NCI-H345 treated with DMSO at 0.1 percent for 48 hours (cell line): ENCODE measurements around the gene PASD1.
"Not testable (repeated sequence)": the region's sequence is repeated elsewhere in the genome, so short reads cannot be mapped to it uniquely, and the experiment has no call there.

Source experiments
- DNase-seq: peaks from one replicate; lab custom pipeline; 2025; ENCODE audit not compliant: unreplicated experiment; lab: John Stamatoyannopoulos, UW

Gene PASD1, protein sequence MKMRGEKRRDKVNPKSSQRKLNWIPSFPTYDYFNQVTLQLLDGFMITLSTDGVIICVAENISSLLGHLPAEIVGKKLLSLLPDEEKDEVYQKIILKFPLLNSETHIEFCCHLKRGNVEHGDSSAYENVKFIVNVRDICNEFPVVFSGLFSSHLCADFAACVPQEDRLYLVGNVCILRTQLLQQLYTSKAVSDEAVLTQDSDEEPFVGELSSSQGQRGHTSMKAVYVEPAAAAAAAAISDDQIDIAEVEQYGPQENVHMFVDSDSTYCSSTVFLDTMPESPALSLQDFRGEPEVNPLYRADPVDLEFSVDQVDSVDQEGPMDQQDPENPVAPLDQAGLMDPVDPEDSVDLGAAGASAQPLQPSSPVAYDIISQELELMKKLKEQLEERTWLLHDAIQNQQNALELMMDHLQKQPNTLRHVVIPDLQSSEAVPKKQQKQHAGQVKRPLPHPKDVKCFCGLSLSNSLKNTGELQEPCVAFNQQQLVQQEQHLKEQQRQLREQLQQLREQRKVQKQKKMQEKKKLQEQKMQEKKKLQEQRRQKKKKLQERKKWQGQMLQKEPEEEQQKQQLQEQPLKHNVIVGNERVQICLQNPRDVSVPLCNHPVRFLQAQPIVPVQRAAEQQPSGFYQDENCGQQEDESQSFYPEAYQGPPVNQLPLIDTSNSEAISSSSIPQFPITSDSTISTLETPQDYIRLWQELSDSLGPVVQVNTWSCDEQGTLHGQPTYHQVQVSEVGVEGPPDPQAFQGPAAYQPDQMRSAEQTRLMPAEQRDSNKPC

DNA sequence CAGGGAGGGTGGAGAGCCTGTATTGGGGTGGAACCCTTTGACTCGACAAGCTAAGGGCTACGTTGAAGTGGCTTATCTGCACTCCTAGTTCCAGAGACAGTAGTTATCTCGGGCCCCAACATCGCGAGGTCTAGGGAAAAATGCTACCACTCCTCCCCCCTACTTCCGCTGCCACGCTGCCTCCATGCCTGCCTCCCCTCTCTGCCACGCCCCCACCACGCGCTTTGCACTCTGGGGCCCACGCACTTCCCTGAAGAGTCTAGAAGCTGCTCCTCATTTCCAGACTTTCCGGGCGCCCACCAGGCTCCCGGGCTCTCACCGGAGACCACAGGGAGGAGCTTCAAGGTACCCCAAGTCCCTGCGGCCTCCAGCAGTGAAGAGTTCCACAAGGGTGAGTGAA is at the start of gene PASD1:
Gene PASD1 (plus strand): TSS at position 227 of the 400 bp plus-strand sequence. CDS start 37,879 bp downstream, outside the sequence.
- DNase-seq = no peak

DNA sequence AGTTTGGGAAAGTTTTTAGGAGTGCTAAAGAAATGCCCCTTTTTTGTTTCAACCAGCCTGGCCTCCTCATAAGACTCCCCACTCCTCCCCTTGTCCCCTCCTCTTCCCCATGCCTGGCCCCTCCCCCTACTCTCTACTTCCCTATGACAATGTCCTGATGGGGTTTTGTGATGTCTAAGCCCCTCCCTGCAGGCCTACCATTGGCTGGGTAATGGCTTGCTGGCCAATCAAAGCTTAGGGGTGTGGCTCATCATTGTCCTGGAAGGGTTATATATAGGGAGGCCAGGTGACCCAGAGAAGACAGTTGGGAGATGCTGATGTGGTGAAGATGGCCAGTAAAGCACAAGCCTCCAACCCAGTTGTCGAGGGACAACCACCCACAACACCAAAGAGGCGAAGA is 48.2 kb upstream of the PASD1 start:
- DNase-seq = no peak

DNA sequence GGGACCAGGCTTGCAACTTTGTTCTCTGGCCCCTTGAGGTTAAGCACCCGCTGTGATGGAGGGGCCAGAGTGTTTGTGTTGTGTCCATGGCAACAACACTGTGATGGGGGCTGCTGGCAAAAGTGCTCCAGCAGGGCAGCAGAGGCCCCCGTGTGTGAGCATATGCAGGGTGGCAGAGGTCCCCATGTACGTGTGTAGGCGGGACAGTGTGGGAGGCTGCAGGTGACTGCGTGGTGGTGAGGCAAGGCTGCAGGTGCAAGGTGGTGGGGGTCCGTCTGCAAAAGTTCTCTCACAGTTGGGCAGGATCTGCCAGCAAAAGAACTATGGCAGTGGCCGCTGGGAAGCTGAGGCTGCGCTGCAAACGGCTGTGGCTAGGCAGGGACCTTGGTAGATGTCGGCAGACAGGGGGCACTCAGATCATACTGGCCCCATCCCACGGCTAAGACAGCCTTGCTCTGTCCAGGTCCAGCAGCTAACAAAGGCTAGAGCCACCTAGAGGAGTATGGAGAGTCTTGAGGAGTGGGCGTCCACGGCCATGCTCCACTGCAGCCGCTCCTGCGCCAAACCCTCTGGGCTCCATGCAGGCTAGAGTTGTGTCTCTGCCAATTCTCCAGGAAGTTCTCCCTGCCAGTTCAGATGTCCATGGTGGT is 46.8 kb upstream of the PASD1 start:
- no peak for DNase-seq

DNA sequence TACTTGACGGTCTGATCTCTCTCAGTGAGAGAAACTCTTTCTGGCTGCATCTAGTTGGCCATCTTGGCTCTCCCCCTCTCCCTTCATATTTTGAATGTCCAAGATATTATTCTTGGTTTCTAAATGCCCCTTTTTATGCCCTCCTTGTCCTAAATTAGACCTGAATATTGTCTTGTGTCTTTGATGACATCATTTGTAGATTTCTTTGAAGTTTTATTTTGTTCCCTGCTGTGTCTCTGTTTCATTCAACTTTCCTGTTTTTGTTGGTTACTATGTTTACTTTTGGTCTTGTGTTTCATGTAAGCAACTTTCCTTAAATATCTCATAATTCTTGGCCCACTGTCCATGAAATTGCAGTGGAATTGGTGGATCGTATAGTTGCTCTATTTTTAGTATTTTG is 46.1 kb upstream of the PASD1 start:
- no peak for DNase-seq

DNA sequence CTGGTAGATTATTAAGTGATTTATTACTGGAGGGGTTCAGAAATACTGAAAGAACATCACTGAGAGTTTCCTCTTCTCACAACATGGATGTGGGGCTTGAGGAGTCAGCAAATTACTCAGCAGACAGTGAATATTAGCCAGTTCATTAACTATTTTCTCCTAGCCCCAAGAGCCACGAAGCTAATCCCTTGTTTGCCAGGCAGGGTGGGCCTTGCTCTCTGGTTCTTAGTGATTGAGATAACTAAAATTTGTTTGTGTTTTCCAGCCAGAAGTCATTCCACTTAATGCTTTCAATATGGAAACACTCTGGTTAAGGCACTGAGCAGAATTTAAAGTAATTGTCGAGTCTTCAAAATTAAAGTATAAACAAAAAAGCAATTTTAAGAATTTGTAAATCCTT is 40.1 kb upstream of the PASD1 start:
- no peak for DNase-seq

- DNase-seq = no peak
Measured at GRCh38 chrX:151536571-151536970, 26.9 kb upstream of the PASD1 start.

DNA sequence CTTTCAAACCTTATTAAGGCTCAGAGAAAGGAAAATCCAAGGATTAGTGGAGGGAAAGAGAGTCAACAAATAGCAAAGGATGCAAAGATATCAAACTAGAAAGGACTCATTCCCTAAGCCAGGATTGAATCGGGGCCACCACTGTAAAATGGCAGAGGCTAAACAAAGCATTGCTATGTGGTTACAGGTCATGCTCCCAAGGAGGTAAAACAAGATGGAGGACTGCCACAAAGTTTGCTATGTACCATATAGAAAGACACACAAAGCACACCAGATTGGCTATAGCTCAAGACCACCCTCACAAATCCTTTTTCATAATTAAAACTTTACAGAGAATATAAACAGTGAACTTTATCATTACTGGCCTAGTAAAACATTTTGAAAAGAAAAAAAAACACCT is 25.9 kb upstream of the PASD1 start:
- DNase-seq = no peak

- DNase-seq = no peak
Measured at GRCh38 chrX:151538190-151539122, 25.0 kb upstream of the PASD1 start.

DNA sequence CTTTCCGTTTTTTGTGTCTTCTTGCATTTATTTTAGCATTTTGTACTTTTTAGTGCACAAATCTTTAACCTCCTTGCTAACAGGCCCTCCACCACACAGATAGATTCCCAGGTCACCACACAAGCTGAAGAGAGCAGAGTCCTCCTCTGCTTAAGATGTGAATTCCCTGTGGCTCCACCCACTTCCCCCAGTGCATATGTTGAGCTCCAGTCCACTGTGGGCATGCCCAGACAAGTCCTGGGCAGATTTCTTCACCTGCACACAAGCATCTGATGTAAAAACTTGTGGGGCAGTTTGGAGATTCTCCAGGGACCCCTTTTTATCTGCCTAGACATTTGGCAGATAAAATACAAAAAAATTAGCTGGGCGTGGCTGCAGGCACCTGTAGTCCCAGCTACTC is 19.8 kb upstream of the PASD1 start:
- no peak for DNase-seq

DNA sequence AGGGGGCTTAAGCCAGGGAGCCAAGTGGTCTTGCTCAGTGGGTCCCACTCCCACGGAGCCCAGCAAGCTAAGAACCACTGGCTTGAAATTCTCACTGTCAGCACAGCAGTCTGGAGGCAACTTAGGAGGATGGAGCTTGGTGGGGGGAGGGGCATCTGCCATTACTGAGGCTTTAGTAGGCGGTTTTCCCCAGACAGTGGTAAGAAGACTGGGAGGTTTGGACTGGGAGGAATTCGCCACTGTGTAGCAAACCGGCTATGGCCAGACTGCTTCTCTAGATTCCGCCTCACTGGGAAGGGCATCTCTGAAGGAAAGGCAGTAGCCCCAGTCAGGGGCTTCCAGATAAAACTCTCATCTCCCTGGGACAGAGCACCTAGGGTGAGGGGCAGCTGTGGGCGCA is 17.2 kb upstream of the PASD1 start:
- not testable (repeated sequence) for DNase-seq

DNA sequence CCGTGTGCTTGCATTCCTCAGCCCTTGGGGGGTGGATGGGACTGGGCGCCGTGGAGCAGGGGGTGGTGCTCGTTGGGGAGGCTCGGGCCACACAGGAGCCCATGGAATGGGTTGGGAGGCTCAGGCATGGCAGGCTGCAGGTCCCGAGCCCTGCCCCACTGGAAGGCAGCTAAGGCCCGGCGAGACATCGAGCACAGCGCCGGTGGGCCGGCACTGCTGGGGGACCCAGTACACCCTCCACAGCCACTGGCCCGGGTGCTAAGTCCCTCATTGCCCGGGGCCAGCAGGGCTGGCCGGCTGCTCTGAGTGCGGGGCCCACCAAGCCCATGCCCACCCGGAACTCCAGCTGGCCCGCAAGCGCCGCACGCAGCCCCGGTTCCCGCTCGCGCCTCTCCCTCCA is 12.3 kb upstream of the PASD1 start:
- DNase-seq = not testable (repeated sequence)

DNA sequence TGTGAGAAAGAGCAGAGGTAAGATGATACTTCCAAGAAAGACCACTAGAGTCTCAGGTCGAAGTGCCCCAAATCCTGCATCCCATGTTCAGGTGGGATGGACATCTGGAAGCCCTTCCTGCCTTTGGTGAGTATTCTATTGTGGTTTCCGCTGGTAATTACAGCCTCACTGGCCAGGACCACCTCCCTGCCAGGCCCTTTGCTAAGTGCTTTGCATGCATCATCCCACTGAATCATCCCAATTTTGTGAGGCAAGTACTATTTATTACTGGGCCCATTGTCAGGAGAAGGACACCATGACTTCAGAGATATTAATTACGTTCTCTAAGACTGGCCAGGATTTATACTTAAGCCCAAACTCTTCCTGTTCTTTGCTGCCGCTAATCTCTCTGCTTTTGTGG is 10.7 kb upstream of the PASD1 start:
- no peak for DNase-seq

DNA sequence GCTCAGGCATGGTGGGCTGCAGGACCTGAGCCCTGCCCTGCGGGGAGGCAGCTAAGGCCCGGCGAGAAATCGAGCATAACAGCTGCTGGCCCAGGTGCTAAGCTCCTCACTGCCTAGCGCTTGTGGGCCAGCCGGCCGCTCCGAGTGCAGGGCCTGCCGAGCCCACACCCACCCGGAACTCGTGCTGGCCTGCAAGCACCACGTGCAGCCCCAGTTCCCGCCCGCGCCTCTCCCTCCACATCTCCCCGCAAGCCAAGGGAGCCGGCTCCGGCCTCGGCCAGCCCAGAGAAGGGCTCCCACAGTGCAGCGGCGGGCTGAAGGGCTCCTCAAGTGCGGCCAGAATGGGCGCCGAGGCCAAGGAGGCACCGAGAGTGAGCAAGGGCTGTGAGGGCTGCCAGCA is 8.2 kb upstream of the PASD1 start:
- DNase-seq = not testable (repeated sequence)

DNA sequence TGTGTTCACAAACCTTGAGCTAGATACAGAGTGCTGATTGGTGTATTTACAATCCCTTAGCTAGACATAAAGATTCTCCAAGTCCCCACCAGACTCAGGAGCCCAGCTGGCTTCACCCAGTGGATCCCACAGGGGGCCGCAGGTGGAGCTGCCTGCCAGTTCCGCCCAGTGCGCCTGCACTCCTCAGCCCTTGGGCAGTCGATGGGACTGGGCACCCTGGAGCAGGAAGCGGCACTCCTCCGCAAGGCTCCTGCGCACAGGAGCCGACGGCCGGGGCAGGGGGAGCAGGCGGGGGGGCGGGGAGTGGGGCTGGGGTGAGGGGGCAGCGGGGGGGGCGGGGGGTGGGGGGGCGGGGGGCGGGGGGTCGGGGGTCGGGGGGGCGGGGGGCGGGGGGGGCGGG is 990 bp upstream of the PASD1 start:
- DNase-seq = not testable (repeated sequence)

- DNase-seq = not testable (repeated sequence)
Measured at GRCh38 chrX:151563003-151563402, 472 bp upstream of the PASD1 start.

- no peak for DNase-seq
Measured at GRCh38 chrX:151564035-151564434, 560 bp downstream of the PASD1 start.

- not testable (repeated sequence) for DNase-seq
Measured at GRCh38 chrX:151566872-151567271, 3.4 kb downstream of the PASD1 start.

DNA sequence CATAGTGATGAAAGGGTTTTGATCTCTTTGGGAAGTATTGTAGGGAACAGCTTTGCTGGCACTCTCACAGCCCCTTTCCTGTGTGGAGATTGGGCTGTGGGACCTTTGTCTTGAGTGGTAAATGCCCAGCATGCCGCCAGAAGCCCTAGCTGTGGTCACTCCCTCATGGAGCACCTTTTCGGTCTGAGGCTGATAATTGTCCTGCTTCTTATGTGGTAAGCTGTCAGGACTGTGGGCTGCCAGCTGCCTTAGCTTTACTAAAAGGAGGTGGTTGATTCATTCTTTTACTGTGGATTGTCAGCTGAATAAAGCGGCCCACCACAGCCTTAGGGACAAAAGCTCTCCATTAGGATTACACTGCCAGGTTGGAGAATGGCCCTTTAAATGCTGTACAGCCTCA is 7.1 kb downstream of the PASD1 start:
- no peak for DNase-seq

- DNase-seq = not testable (repeated sequence)
Measured at GRCh38 chrX:151593384-151593783, 29.9 kb downstream of the PASD1 start.

DNA sequence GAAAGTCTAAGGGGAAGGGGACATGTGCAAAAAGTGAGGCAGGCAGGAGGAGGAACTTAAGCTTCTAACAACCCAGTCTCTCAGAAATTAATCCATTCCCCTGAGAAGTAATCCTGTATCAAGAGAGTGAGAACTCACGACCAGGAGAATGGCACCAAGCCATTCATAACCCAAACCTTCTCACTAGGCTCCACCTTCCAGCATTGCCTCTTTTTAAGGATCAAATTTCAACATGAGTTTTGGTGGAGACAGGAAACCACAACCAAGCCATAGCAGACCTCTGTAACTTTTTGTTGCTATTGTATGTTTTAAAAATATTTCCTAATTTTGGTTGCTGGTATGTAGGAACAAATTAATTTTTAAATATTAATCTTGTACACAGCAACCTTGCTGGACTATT is 32.8 kb downstream of the PASD1 start:
- no peak for DNase-seq

GRCh38 chrX:151604931-151605330 is 41.5 kb downstream of the PASD1 start:
- DNase-seq = no peak
